ENCODE results near the gene SRM. TPM values are rescaled to one million over a fixed set of nuclear protein-coding genes. Genes with fewer than 3 reads are reported as not detected.
A peak's percentile ranks its signal among the peaks of the same experiment; 100 is the strongest.
"Not testable (repeated sequence)": the region's sequence is repeated elsewhere in the genome, so short reads cannot be mapped to it uniquely, and the experiment has no call there.

Gene SRM
- total RNA-seq, 2 donors from 2014 or later: 106 to 107 TPM

DNA sequence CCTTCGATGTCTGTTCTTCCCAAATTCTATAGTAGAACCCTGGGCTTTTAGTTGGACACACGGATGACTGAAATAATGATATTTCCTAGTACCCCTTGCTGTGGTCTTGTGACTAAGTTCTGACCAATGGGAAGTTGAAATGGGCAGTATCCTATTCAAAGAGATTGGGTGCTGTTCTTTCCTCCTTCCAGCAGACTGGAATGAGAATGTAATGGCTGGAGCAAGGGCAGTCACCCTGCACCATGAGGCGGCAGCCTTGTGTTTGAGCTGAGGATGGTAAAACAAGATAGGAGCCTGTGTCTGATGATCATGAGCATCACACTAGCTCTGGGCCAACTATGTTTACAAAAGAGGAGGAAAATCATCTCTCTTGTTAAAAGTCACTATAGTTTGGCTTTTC lies 5.1 kb upstream of the SRM start:
- H3K36me3 Mint-ChIP-seq (ENCODE audit: low read depth): peaks cover 60% of the 10 kb centered on the region
- Histone ChIP-seq H3K4me3 (ENCODE audit: low read length) (no peak overlapping the region), H3K4me1 (ENCODE audit: control insufficient read depth, insufficient read depth, low read length) (no peaks in the 10 kb centered on the region), H3K27ac (ENCODE audit: low read depth, low read length) (no peak overlapping the region), H3K9ac (ENCODE audit: extremely low read depth, low read length, poor library complexity, severe bottlenecking) (no peak overlapping the region), H3K27me3 (ENCODE audit: control insufficient read depth, insufficient read depth, low read length, poor library complexity, severe bottlenecking) (no peaks in the 10 kb centered on the region), H3K36me3 (ENCODE audit: control insufficient read depth, insufficient read depth, low read length) (peaks cover 77% of the 10 kb centered on the region), H3K9me3 (ENCODE audit: control insufficient read depth, low read length) (no peaks in the 10 kb centered on the region)
- no peak overlapping the region for H3K4me3 Mint-ChIP-seq
- no peak for DNase-seq
- H3K4me1 Mint-ChIP-seq: peaks cover 5% of the 10 kb centered on the region
- WGBS, 2 experiments (ENCODE audit: insufficient coverage in 1 of 2, insufficient read length in 1 of 2): 96 to 97% methylated on average over 3 of the region's 3 CpGs
- no peaks in the 10 kb centered on the region for H3K27me3 Mint-ChIP-seq (ENCODE audit: insufficient read depth)
- TF ChIP-seq, protein P1, sequence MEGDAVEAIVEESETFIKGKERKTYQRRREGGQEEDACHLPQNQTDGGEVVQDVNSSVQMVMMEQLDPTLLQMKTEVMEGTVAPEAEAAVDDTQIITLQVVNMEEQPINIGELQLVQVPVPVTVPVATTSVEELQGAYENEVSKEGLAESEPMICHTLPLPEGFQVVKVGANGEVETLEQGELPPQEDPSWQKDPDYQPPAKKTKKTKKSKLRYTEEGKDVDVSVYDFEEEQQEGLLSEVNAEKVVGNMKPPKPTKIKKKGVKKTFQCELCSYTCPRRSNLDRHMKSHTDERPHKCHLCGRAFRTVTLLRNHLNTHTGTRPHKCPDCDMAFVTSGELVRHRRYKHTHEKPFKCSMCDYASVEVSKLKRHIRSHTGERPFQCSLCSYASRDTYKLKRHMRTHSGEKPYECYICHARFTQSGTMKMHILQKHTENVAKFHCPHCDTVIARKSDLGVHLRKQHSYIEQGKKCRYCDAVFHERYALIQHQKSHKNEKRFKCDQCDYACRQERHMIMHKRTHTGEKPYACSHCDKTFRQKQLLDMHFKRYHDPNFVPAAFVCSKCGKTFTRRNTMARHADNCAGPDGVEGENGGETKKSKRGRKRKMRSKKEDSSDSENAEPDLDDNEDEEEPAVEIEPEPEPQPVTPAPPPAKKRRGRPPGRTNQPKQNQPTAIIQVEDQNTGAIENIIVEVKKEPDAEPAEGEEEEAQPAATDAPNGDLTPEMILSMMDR (conservative IDR thresholded peaks at IDR 0.05): no peak
- no peaks in the 10 kb centered on the region for H3K9me3 Mint-ChIP-seq
- no peak overlapping the region for H3K27ac Mint-ChIP-seq

DNA sequence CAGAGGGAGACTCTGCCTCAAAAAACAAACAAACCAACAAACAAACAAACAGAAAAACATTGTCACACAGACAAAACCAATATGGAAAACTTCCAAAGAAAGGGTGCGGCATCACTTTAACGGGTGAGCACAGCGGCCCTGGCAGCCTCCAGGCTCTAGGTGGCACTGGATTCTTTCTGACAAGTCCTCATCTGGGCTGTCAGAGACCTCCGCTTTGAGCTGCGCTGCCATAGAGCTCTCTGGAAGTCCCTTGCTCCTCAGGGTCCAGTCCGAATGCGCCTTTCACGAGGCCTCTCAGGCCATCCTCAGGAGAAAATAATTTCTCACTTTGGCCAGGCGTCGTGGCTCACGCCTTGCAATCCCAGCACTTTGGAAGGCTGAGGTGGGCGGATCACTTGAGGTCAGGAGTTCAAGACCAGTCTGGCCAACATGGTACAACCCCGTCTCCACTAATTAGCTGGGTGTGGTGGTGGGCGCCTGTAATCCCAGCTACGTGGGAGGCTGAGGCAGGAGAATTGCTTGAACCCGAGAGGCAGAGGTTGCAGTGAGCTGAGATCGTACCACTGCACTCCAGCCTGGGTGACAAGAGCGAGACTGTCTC lies 4.2 kb upstream of the SRM start:
- H3K9ac ChIP-seq (ENCODE audit: extremely low read depth, low read length, poor library complexity, severe bottlenecking); H3K4me1 Mint-ChIP-seq; H3K27ac Mint-ChIP-seq; H3K9me3 ChIP-seq (ENCODE audit: control insufficient read depth, low read length); H3K27me3 ChIP-seq (ENCODE audit: control insufficient read depth, insufficient read depth, low read length, poor library complexity, severe bottlenecking); H3K9me3 Mint-ChIP-seq; H3K27me3 Mint-ChIP-seq (ENCODE audit: insufficient read depth); H3K4me3 ChIP-seq (ENCODE audit: low read length); H3K27ac ChIP-seq (ENCODE audit: low read depth, low read length); H3K4me1 ChIP-seq (ENCODE audit: control insufficient read depth, insufficient read depth, low read length); H3K4me3 Mint-ChIP-seq: not testable (repeated sequence)
- H3K36me3 ChIP-seq (ENCODE audit: control insufficient read depth, insufficient read depth, low read length): peaks cover 68% of the 10 kb centered on the region
- TF ChIP-seq, protein P1 (conservative IDR thresholded peaks at IDR 0.05): peak; percentile 55
- 93 to 96% methylated on average over 11 to 18 of the region's 18 CpGs for WGBS, 2 experiments (ENCODE audit: insufficient coverage in 1 of 2, insufficient read length in 1 of 2)
- H3K36me3 Mint-ChIP-seq (ENCODE audit: low read depth): peaks cover 52% of the 10 kb centered on the region
- peak; percentile 75 for DNase-seq

- Histone ChIP-seq H3K36me3 (ENCODE audit: control insufficient read depth, insufficient read depth, low read length) (peaks cover 59% of the 10 kb centered on the region), H3K9ac (ENCODE audit: extremely low read depth, low read length, poor library complexity, severe bottlenecking) (no peak overlapping the region), H3K4me1 (ENCODE audit: control insufficient read depth, insufficient read depth, low read length) (peaks cover 3% of the 10 kb centered on the region), H3K27ac (ENCODE audit: low read depth, low read length) (no peak overlapping the region), H3K4me3 (ENCODE audit: low read length) (no peak overlapping the region), H3K9me3 (ENCODE audit: control insufficient read depth, low read length) (no peaks in the 10 kb centered on the region), H3K27me3 (ENCODE audit: control insufficient read depth, insufficient read depth, low read length, poor library complexity, severe bottlenecking) (no peaks in the 10 kb centered on the region)
- H3K9me3 Mint-ChIP-seq: no peaks in the 10 kb centered on the region
- H3K27me3 Mint-ChIP-seq (ENCODE audit: insufficient read depth): no peaks in the 10 kb centered on the region
- peaks cover 46% of the 10 kb centered on the region for H3K36me3 Mint-ChIP-seq (ENCODE audit: low read depth)
- H3K4me1 Mint-ChIP-seq: peaks cover 5% of the 10 kb centered on the region
- DNase-seq: no peak
- no peak overlapping the region for H3K4me3 Mint-ChIP-seq
- WGBS, 2 experiments (ENCODE audit: insufficient coverage in 1 of 2, insufficient read length in 1 of 2): 87 to 96% methylated on average over 2 to 3 of the region's 3 CpGs
- TF ChIP-seq, protein P1 (conservative IDR thresholded peaks at IDR 0.05): no peak
- H3K27ac Mint-ChIP-seq: no peak overlapping the region
Observed at GRCh38 chr1:11062965-11063401, 3.2 kb upstream of the SRM start.

Measured in endodermal cell (in vitro differentiated cells).